HPDE6-E6E7 (cell line): ENCODE measurements around the gene TPM3.
"Not testable (repeated sequence)": the region's sequence is repeated elsewhere in the genome, so short reads cannot be mapped to it uniquely, and the experiment has no call there.

Experiments used
- DNase-seq: peaks from one replicate; pipeline ENCODE4 v3.0.0; 2011; ENCODE audit warnings: missing footprints; ENCODE audit errors: extremely low spot score

The TPM3 gene

GRCh38 chr1:154205778-154206177 is 13.9 kb upstream of the TPM3 start:
- DNase-seq, result not testable (repeated sequence)

- no peak for DNase-seq
These were observed 7.6 kb upstream of the TPM3 start for GRCh38 chr1:154199563-154199879.

- peak; percentile 45 for DNase-seq
These were observed 7.1 kb upstream of the TPM3 start for GRCh38 chr1:154198756-154199562.

- no peak for DNase-seq
These were observed 1.9 kb upstream of the TPM3 start for GRCh38 chr1:154193821-154194220.

GRCh38 chr1:154192476-154192875 is 576 bp upstream of the TPM3 start:
- no peak for DNase-seq

- no peak for DNase-seq
These were observed 1.4 kb downstream of the TPM3 start for GRCh38 chr1:154190550-154190949.

- DNase-seq, result no peak
These were observed 4.9 kb downstream of the TPM3 start for GRCh38 chr1:154186852-154187501.

GRCh38 chr1:154186177-154186576 is 5.7 kb downstream of the TPM3 start:
- peak; percentile 46 for DNase-seq

GRCh38 chr1:154183046-154183915 is 8.6 kb downstream of the TPM3 start:
- DNase-seq, result peak; percentile 98

GRCh38 chr1:154182344-154183045 is 9.4 kb downstream of the TPM3 start:
- DNase-seq, result peak; percentile 61

GRCh38 chr1:154181944-154182343 is 10.0 kb downstream of the TPM3 start:
- no peak for DNase-seq

- no peak for DNase-seq
These were observed 11.8 kb downstream of the TPM3 start for GRCh38 chr1:154179946-154180687.

- no peak for DNase-seq
These were observed 12.7 kb downstream of the TPM3 start for GRCh38 chr1:154178911-154179811.

- no peak for DNase-seq
These were observed 13.9 kb downstream of the TPM3 start for GRCh38 chr1:154178013-154178412.

- DNase-seq, result no peak
These were observed 15.6 kb downstream of the TPM3 start for GRCh38 chr1:154176337-154176736.

- no peak for DNase-seq
These were observed 17.2 kb downstream of the TPM3 start for GRCh38 chr1:154174654-154175053.

- DNase-seq, result no peak
These were observed 20.0 kb downstream of the TPM3 start for GRCh38 chr1:154171880-154172279.

- no peak for DNase-seq
These were observed 20.7 kb downstream of the TPM3 start for GRCh38 chr1:154171223-154171583.

- DNase-seq, result no peak
These were observed 21.2 kb downstream of the TPM3 start for GRCh38 chr1:154170547-154171222.

- no peak for DNase-seq
These were observed 24.4 kb downstream of the TPM3 start for GRCh38 chr1:154167461-154167860.
